ENCODE measurements around the gene SLC13A3.

The SLC13A3 gene

DNA sequence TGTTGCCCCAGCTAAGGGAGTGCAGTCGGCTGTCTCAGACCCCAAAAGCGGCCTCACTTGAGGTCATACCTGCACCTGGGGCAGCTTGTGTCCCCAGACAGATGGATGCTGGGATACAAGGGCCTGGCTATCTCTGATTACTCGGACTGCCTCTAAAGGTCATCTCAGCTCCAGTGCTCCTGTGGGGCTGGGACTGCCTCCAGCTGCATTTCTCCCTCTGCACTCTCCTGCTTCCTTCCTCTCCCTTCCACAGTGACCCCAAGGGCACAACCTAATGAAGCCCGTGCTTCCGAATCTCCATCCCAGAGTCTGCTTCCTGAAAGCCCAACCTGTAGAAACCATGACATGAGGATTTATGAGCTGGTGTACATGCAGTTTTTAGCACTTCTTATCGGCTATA lies 78.0 kb downstream of the SLC13A3 start:
- DNase-seq = no peak

DNA sequence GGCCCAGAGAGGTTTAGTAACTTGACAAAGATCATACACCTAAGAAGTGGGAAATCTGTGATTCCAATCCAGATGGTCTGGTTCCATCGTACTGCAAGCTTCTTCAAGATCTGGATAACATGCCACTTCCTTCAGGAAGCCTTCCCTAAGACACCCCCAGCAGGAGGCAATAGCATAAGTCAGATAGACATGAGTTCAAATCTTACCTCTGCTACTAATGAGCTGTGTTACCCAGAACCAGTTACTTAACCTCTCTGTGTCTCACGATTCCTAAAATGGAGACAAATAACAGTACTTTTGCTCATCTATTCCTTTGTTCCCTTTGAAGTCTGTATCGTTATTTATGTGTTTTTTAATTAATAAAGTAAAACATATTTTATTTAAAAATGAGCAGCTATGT lies 78.5 kb downstream of the SLC13A3 start:
- no peak for DNase-seq

DNA sequence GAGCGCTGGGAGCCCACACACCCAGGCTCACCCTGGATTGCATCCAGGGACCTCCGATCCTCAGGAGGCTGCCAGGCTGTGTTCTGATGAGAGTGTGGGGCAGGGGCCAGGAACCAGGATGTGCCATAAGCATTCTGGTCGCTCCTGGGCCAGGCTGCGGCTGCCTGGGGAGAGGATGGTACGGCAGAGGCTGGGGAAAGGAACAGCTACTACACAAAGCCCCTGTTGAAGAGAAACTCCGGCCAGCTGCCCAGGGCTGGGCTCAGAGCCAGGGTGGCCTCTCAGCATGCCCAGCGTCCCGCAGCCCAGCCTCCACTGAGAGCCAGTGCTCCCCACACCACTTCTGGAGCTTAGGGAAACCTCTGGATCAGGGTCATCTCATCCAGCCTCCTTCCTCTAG lies 79.1 kb downstream of the SLC13A3 start:
- no peak for DNase-seq

DNA sequence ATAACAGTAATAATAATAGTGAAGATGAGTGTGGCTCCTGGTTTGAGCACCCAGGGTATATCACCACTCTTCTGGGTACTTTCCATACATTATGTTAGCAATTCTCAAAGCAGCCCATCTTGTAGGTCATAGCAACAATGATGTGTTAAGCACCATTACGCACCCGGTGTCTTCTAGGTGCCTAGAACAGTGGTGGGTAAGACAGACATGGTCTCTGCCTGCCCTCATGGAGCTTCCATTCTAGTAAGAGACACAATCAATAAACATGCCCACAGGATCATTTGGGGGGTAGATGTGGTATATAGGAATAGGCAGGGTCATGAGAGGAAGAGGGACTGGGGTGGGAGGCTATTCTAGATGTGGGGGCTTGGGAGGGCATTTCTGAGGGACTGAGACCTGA lies 79.8 kb downstream of the SLC13A3 start:
- DNase-seq = no peak

DNA sequence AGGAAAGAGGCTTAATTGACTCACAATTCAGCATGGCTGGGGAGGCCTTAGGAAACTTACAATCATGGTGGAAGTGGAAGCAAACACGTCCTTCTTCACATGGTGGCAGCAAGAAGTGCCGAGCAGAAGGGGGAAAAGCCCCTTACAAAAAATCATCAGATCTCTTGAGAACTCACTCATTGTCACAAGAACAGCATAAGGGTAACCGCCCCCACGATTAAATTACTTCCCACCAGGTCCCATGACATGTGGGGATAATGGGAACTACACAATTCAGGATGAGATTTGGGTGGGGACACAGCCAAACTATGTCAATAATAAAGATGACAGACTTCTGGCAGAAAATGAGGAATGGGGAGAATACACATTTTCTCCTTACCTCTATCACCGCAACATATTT lies 80.3 kb downstream of the SLC13A3 start:
- no peak for DNase-seq

DNA sequence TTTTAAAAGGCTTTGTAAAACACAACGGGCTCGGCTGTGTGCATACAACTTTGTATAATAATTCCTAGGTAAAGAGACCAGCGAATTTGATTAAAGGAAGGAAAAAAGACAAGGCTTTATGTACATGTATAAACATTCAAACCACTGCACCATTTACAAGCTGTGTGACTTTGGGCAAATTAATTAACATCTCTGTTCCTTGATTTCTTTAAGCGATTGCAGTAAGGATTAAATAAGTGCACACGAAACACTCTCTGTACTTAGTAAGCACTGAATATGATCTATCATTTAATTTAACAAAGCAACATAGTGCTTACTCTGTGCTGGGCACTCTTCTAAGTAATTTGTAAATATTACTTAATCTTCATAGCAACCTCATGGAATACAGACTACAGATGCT lies 81.3 kb downstream of the SLC13A3 start:
- DNase-seq = no peak

DNA sequence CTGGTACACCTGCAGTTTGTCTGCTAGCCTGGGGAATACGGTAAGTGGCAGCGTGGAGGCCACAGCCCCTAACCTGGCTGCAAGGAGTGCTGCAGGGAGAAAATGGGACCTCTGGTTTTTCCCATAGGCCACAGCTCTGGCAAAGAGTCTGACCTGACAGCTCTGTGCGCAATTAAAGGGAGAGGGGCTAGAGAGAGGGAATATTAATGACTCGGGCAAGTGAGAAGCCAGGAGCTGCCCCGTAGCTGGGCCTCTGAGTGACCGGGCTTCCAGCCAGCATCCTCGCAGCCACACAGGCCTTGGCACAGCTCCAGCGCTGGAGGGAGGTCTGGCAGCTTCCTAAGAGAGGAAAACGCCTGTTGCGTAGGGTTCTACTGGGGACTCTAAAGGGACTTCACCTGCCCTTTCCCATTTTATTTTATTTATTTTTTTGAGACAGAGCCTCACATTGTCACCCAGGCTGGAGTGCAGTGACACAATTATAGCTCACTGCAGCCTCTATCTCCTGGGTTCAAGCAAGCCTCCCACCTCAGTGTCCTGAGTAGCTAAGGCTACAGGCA lies 82.6 kb downstream of the SLC13A3 start:
- DNase-seq = no peak

DNA sequence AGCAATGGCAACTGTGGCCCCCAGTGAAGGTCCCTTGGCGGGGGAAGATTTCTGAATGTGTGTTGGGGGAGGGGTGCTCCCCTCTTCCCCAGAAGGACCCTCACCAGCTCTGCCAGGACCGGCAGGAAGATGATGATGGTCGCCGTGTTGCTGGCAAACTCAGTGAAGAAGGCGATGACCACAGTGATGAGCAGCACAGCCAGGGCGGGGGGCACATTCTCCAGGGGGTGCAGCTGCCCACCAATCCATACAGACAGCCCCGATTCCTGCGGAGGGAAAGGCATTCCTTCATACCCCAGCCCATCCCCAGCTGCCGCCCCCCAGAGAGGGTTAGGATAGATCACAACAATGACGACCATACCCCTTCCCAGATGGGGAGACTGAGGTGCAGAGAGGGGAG lies 85.1 kb downstream of the SLC13A3 start:
- no peak for DNase-seq

DNA sequence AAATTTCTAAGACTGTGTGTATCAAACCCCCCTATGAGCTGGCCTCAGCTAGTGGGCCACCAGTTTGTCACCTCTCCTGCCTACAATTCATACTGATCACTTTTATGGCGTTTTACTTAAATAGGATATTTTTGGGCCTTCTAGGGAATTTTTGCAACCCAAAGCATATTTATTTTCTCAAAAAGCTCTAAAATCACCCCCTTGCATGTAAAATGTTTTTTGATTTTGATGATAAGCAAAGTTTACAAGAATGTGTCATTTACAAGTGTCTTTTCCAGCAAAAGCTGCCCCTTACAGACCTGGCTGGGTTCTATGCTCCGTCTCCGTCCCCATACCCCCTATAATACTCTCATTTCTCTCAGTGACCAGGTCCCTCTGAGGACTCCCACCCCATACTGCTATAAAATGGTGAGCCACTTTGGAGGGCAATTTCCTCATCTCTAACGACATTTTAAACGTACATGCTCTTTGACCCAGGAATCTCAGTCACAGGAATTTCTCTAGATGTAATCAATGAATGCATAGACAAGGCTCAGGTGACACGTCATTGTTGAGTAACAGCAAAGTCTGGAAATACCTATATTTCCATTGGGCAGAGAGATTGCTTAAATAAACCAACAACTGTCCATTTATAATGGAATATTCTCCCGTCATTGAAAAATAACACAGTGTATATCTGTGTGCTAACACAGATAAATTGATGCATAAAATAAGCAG lies 86.9 kb downstream of the SLC13A3 start:
- DNase-seq = no peak

DNA sequence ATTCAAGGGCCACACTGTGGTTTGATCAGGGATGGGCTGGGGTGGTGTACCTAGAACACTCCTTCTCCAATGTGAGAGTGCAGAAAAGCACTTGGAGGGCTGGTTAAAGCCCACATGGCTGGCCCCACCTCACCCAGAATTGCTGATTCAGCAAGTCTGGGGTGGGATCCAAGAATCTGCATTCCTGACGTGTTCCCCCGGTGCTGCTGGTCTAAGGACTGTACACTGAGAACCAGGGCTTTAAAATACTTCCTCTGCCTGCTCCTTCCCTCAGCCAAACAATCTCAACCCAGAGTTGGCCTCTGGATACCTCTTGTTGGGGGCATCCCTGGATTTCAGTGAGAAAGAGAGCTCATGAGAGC lies 87.4 kb downstream of the SLC13A3 start:
- DNase-seq = no peak

DNA sequence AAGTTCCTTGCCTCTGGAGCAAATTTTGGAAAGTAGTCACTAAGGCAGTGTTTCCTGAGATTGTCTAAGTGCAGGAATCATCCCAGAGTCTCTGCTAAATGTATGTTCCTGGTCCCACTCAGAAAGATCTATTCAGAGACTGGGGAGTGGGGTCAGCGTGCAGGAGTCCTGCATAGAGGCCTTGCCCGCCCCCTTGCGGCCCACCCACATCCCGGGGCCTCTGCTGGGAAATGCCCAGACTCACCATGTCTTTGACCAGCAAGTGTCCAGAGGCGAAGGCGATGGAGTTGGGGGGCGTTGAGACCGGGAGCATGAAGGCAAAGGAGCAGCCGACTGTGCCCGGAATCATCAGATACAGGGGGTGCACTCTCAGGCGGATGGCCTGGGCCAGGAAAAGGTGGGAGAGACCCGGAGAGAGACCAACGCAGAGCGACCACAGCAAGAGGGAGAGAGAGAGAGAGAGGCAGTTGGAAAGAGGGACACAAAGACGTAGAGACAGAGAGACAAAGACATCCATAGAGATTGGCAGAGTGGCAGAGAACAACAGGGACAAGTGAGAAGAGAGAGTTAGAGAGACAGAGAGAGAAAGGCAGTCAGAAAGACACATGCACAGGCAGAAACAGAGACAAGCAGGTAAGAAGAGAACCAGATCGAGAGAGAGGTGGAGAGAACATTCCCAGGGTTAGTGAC lies 87.9 kb downstream of the SLC13A3 start:
- DNase-seq = no peak

DNA sequence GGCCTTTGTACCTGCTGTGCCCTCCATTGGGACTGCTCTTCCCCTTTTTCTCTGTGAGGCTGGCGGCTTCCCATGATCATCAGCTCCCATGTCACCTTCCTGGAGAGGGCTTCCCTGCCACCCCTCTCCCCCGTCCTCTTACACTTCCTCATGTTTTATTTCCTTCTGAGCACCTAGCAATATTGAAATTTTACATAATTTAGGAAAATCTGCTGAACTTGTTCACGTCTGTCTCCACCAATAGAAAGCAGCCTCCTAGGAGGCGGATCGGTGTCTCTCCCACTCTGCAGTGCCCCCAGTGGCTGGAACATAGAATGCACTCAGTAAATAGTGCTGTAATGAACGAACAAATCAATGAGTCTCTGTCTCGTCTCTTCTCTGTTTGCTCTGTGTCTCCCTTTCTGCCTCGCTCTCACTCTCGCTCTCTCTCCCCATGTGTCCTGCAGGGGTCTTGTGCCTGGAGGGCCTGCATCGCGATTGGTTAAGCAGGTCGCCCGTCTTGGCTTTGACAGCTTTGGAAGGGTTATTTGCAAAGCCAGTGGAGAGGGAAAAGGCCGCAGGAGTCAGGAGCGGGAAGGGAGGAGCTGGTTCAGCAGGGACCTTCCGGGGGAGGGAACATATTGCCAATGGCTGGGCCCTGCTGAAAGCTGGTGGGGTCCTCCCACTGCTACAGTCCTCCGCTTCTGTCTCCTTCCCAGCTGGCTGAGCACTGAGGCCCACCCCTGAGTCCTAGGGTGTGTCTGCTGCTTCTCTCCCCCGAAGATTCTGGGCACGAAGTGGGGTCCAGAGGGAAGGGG lies 88.7 kb downstream of the SLC13A3 start:
- peak; percentile 60 to 63 for DNase-seq

DNA sequence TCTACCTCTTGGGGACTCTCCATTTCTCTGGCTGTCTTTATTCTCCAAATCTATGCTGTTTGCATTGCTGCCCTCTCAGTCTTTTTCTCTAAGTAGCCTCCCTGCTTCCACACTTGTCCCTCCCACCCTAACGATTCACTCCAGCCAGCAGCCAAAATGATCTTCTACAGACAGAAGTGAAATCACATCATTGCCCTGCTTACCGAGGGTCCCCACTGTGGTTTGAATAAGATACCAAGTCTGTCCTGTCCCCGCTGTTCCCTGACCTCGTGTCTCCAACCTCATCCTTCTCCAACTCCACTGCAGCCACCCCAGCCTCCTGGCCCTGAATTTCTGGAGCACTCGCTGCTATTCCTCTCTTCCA lies 89.3 kb downstream of the SLC13A3 start:
- no peak for DNase-seq

DNA sequence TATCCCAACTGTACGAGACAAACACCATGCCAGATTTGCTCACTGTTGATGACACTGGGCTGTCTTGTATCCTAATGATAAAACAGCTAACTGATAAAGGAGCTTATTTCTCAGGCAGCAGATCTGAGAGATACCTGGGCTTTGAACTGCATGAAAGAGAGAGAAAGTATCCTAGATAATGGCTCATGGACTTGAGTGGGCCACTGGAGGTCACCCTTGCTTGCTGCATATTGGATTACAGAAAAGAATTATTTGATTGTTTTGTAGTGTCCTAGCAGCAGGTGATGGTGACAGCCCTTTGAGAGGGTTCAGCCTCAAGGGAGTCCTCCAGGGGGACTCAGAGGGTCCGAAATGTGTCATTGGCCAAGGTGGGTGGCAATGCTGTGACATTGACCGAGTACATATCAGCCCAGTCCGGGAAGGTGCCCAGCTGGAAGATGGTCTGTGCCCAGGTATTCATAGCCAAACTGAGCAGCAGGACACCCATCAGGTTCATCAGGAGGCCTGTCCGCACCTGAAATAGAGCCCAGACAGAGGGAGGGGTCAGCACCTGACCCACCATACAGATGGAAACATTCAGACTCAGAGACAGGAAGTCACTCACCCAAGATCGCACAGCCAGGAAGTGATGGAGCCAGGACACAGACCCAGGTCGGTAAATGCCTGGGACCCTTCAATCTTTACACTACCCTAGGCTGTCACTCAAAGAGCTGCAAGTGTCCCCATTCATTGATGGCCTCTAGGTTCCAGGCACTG lies 91.4 kb downstream of the SLC13A3 start:
- no peak for DNase-seq

DNA sequence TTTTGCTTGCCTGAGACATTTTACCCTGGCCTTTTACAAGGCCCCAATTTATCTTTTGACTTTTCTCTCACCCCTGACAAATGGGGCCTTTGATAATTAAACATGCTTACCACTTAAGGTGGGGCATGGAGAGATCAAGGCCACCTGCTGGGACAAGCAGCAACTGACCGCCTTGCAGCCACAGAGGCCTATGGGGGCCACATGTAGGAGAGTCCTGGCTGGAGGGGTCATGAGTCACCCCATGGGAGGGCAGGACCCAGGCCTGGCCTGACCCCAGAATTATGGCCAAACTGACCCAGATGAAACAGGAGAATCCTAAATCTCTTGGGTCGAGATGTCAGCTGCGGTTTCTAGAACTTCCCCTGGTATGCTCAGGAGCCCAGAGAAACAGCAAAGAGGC lies 92.3 kb downstream of the SLC13A3 start:
- no peak for DNase-seq

DNA sequence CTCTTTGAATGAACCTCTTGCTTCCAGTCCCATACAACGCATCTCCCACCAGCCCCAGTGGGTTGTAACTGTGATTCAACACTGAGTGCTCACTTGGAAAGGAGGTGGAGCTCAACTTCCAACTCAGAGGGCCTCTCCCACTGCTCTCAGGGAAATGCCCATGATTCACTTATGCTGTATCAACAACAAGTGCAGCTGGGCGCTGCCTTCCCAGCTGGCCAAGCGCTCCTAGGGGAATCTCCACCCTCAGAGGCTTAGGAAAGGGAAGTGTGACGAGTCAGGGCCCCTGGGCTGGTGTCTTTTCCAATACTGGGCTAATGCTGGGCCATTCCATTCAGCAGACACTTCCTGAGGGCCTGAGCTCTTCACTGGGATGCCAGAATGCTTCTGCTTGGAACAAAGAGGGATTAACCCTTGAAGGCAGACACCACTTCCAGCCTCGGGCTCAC lies 92.7 kb downstream of the SLC13A3 start:
- no peak for DNase-seq

DNA sequence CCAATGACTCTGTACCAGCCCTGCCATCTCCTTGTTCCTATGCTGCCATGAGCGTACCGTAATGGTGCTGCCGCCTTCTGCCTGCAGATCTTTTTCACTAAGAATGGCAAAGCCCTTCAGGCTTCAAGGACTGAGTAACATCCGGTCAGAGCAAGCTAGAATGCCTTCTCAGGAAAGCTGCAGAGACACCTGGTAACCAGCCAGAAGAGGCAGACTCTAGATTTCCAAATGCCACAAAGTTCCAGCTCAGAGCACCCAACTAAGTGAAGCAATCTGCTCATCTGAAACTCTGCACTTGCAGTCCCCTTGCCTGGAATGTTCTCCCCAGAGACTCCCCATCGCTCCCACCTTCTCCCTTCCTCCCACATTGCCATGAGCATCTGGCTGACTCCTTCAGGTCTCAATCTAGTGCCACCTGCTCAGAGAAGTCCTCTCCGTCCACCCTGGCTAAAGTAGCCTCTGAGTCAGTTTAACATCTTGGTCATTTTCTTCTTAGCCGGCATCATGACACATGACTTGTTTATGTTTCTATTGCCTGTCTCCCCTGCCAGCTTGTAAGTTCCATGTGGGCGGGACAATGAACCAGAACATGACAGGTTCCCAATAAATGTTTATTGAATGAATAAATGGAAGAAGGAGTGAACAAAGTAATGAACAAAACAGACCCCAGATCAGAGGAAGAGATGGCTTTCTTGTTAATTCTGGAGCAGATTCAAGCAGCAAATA lies 93.9 kb downstream of the SLC13A3 start:
- no peak for DNase-seq

DNA sequence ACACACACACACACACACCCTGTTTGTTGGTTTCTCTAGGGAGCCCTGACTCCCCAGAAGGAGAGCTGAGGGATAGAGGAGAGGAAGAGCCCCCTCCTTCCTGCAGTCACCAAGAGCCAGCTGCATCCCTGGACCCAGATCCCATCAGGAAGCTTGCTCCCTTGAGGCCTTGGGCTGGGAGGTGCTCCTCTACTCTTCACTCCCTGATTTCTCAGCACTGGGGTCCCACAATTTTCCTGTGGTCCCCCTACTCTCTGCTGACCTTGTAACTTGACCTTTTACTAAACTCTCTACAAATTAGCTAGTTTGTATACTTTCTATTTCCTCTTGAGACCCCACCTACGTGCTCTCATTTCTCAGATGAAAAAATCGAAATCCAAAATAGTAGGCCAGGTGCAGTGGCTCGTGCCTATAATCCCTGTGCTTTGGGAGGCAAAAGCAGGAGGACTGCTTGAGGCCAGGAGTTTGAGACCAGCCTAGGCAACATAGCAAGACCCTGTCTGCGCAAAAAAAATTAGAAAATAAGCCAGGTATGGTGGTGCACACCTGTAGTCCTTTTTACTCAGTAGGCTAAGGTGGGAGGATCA lies 95.8 kb downstream of the SLC13A3 start:
- DNase-seq = no peak

DNA sequence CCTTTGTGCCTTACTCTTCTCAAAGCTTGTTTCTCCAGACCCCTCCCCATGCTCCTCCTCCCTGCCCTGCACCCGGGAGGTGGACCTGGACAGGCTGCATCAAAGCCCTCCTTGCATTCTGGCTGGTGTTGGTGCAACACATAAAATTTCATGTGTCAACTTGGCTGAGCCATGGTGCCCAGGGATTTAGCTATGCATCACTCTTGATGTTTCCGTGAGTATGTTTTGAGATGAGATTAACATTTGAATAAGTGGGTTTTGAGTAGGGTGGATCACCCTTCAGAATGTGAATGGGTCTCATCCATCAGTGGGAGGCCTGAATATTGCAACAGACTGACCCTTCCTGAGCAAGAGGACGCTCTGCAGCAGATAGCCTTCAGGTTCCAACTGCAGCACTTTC lies 96.4 kb downstream of the SLC13A3 start:
- DNase-seq = no peak

DNA sequence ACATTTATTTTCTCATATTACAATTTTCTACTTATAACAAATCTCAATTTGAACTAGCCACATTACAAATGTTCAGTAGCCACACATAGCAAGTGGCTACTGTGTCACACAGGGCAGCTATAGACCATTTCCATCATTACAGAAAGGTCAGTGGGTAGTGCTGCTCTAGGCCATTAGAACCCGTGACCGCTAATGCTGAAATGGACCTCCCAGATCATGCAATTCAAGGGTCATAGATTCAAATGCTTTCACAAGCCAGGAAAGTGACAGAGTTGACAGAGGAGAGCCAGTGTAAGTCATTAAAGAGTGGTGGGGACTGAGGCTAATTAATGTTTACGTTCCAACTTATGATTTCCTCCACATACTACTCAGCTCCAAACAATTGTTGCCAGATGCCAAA lies 97.3 kb downstream of the SLC13A3 start:
- no peak for DNase-seq

DNA sequence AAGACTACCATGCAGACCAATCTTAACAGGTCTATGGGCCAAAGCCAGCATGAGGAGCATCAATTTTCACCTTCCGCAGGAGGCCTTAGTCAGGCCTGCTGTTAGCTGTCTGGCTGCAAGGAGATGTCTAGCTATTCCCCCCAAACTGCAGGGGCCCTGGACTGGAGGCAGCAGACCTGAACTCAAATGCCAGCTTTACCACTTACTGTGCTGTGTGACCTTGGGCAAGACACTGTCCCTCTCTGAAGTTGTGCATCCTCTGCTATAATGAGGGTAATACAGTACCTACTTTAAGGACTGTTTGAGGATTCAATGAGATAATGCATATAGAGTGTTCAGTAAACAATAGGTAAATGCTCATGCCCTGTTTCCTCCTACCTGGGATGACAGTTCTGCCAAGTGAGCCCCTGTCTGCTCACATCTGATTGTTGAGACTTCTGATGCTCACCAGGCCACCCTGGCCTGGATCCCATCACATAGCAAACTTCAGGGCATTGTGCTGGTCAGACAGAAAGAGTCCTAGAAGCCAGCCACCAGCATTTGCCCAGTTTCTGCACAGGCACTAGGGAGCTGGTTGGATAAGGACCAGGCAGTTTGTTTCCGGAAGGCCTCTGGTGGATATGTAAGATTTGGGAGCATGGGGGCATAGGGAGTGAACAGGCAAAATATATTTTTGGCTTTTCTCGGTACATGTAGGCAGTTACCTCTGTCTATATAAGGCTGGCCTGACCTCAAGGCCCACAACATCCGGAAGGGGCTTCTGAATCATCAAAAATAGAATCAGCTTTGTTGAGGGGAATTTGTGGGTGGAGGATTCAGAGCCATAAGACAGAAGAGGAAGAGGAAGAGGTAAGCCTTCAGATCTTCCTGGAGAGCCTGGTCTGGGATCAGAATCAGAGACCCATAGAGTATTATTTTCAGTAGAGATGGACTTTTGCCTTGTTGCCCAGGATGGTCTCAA lies 98.5 kb downstream of the SLC13A3 start:
- peak; percentile 20 to 30 for DNase-seq

All from CD4-positive, alpha-beta T cell treated with Interleukin-4 for 1 hour (primary cell).